HL-60/S4 treated with retinoic acid at 250 ng/mL for 4 days and 3 days (cell line): ENCODE results near the gene TXNL4A.
"Not testable (repeated sequence)": the region's sequence is repeated elsewhere in the genome, so short reads cannot be mapped to it uniquely, and the experiment has no call there.

Source experiments
- in situ Hi-C: fragments of 300-500 bp; cut with MboI; formaldehyde crosslinking; loops from 2 replicates; pipeline ENCODE4 v1.7.0; 2022; ENCODE audit warnings: low sequenced_read_pairs

TXNL4A gene

GRCh38 chr18:79988451-79989194 is at the start of gene TXNL4A:
TXNL4A (minus strand) TSS chr18:79988563; CDS start chr18:79988392, 171 bp downstream.
- in situ Hi-C loops: no loop called here

GRCh38 chr18:80037300-80037699 is 48.9 kb upstream of the TXNL4A start:
- in situ Hi-C loops: no loop called here

GRCh38 chr18:80035997-80036396 is 47.6 kb upstream of the TXNL4A start:
- in situ Hi-C loops: no loop called here

- in situ Hi-C loops: no loop called here
These were observed 46.6 kb upstream of the TXNL4A start for GRCh38 chr18:80034852-80035406.

- in situ Hi-C loops: no loop called here
These were observed 45.9 kb upstream of the TXNL4A start, which contains the start of gene RBFA for GRCh38 chr18:80034068-80034851. RBFA (plus strand) TSS chr18:80034434; CDS start chr18:80034496, 62 bp downstream.

- in situ Hi-C loops: no loop called here
These were observed 45.1 kb upstream of the TXNL4A start for GRCh38 chr18:80033181-80034067.

- in situ Hi-C loops: no loop called here
These were observed 41.3 kb upstream of the TXNL4A start for GRCh38 chr18:80029690-80030089.

- in situ Hi-C loops: not testable (repeated sequence)
These were observed 39.4 kb upstream of the TXNL4A start for GRCh38 chr18:80027719-80028118.

GRCh38 chr18:80026363-80026762 is 38.0 kb upstream of the TXNL4A start:
- in situ Hi-C loops: no loop called here

- in situ Hi-C loops: no loop called here
These were observed 34.8 kb upstream of the TXNL4A start for GRCh38 chr18:80023173-80023572.

- in situ Hi-C loops: no loop called here
These were observed 34.2 kb upstream of the TXNL4A start for GRCh38 chr18:80022613-80023012.

GRCh38 chr18:80012714-80013113 is 24.4 kb upstream of the TXNL4A start:
- in situ Hi-C loops: no loop called here

- in situ Hi-C loops: not testable (repeated sequence)
These were observed 23.3 kb upstream of the TXNL4A start for GRCh38 chr18:80011496-80012137.

- in situ Hi-C loops: no loop called here
These were observed 22.2 kb upstream of the TXNL4A start for GRCh38 chr18:80010551-80010906.

- in situ Hi-C loops: no loop called here
These were observed 21.5 kb upstream of the TXNL4A start for GRCh38 chr18:80009661-80010550.

GRCh38 chr18:80006724-80007123 is 18.4 kb upstream of the TXNL4A start:
- in situ Hi-C loops: no loop called here

GRCh38 chr18:80004600-80005342 is 16.4 kb upstream of the TXNL4A start:
- in situ Hi-C loops: no loop called here

GRCh38 chr18:80002468-80002867 is 14.1 kb upstream of the TXNL4A start:
- in situ Hi-C loops: no loop called here

GRCh38 chr18:80000877-80001276 is 12.5 kb upstream of the TXNL4A start:
- in situ Hi-C loops: no loop called here
